ENCODE results near the gene CYP3A5. TPM values are rescaled to one million over a fixed set of nuclear protein-coding genes. Genes with fewer than 3 reads are reported as not detected.
A peak's percentile ranks its signal among the peaks of the same experiment; 100 is the strongest.

The CYP3A5 gene
- total and polyA plus RNA-seq, 2 of the 13 experiments (the other 11 are each of a cell fraction or from before 2014, with no cell fraction given): 5.7 to 9.3 TPM

DNA sequence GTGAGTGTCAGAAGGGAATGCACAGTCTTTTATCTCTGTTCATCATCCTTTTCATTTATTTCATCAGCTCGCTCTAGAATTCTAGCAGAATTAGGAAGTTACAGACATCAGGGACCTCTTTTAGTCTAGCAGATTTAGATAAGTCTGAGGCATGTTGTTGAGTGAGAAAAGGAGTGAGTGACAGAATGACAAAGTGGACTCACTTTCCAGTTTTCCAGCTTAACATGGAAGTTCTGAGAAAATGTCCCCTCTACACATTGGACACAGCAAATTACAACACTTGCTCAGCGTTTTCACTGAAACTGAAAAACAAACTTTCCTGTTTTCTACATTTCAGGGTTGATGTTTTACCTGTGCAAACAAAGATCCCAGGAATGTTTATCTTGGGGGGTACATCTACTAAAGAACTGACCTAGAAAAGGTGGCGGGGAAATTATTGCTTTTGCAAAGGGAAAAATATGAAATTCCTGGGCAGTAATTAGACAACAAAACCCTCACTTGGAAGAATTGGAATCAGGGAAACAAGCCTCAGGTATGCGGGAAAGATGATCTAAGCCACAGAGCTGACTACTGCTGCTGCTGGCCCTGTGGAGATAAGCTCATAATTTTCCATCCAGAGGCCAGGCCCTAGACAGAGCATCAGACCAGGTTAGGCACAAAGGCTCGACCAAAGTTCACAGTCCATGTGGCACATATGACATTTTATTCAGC is 14.6 kb upstream of the CYP3A5 start (continued):
- no peak for TF ChIP-seq EZH2 (conservative IDR thresholded peaks at IDR 0.05; ENCODE audit: low read depth, low read length)
- no peak for TF ChIP-seq ZNF766 (CRISPR knock-in tag; IDR thresholded peaks at IDR 0.05; ENCODE audit: borderline replicate concordance)
- TF ChIP-seq HNRNPLL (IDR thresholded peaks at IDR 0.05; ENCODE audit: low read depth, low read length, poor library complexity, severe bottlenecking): no peak
- TF ChIP-seq FOXO1 (CRISPR knock-in tag; IDR thresholded peaks at IDR 0.05): peak; percentile 65; the same call in 1 of the 2 replicates
- no peak for TF ChIP-seq SMARCC2 (IDR thresholded peaks at IDR 0.05)
- peak; percentile 78; the same call in 1 of the 2 replicates for TF ChIP-seq SOX5 (CRISPR knock-in tag; IDR thresholded peaks at IDR 0.05; ENCODE audit: borderline replicate concordance)
- TF ChIP-seq, protein P1, sequence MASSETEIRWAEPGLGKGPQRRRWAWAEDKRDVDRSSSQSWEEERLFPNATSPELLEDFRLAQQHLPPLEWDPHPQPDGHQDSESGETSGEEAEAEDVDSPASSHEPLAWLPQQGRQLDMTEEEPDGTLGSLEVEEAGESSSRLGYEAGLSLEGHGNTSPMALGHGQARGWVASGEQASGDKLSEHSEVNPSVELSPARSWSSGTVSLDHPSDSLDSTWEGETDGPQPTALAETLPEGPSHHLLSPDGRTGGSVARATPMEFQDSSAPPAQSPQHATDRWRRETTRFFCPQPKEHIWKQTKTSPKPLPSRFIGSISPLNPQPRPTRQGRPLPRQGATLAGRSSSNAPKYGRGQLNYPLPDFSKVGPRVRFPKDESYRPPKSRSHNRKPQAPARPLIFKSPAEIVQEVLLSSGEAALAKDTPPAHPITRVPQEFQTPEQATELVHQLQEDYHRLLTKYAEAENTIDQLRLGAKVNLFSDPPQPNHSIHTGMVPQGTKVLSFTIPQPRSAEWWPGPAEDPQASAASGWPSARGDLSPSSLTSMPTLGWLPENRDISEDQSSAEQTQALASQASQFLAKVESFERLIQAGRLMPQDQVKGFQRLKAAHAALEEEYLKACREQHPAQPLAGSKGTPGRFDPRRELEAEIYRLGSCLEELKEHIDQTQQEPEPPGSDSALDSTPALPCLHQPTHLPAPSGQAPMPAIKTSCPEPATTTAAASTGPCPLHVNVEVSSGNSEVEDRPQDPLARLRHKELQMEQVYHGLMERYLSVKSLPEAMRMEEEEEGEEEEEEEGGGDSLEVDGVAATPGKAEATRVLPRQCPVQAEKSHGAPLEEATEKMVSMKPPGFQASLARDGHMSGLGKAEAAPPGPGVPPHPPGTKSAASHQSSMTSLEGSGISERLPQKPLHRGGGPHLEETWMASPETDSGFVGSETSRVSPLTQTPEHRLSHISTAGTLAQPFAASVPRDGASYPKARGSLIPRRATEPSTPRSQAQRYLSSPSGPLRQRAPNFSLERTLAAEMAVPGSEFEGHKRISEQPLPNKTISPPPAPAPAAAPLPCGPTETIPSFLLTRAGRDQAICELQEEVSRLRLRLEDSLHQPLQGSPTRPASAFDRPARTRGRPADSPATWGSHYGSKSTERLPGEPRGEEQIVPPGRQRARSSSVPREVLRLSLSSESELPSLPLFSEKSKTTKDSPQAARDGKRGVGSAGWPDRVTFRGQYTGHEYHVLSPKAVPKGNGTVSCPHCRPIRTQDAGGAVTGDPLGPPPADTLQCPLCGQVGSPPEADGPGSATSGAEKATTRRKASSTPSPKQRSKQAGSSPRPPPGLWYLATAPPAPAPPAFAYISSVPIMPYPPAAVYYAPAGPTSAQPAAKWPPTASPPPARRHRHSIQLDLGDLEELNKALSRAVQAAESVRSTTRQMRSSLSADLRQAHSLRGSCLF (CRISPR knock-in tag; IDR thresholded peaks at IDR 0.05; ENCODE audit: borderline replicate concordance): no peak
- no peak for TF ChIP-seq EED (CRISPR knock-in tag; IDR thresholded peaks at IDR 0.05)
- TF ChIP-seq, protein P2, sequence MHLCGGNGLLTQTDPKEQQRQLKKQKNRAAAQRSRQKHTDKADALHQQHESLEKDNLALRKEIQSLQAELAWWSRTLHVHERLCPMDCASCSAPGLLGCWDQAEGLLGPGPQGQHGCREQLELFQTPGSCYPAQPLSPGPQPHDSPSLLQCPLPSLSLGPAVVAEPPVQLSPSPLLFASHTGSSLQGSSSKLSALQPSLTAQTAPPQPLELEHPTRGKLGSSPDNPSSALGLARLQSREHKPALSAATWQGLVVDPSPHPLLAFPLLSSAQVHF (CRISPR knock-in tag; IDR thresholded peaks at IDR 0.05): no peak
- 0 out of 2 replicates have a peak, but pooled peaks have one; percentile 35 for TF ChIP-seq FOXK1 (CRISPR knock-in tag; IDR thresholded peaks at IDR 0.05; ENCODE audit: borderline replicate concordance, low read depth)
- TF ChIP-seq, protein P3, sequence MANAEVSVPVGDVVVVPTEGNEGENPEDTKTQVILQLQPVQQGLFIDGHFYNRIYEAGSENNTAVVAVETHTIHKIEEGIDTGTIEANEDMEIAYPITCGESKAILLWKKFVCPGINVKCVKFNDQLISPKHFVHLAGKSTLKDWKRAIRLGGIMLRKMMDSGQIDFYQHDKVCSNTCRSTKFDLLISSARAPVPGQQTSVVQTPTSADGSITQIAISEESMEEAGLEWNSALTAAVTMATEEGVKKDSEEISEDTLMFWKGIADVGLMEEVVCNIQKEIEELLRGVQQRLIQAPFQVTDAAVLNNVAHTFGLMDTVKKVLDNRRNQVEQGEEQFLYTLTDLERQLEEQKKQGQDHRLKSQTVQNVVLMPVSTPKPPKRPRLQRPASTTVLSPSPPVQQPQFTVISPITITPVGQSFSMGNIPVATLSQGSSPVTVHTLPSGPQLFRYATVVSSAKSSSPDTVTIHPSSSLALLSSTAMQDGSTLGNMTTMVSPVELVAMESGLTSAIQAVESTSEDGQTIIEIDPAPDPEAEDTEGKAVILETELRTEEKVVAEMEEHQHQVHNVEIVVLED (CRISPR knock-in tag; IDR thresholded peaks at IDR 0.05; ENCODE audit: borderline replicate concordance): no peak
- TF ChIP-seq, protein P4, sequence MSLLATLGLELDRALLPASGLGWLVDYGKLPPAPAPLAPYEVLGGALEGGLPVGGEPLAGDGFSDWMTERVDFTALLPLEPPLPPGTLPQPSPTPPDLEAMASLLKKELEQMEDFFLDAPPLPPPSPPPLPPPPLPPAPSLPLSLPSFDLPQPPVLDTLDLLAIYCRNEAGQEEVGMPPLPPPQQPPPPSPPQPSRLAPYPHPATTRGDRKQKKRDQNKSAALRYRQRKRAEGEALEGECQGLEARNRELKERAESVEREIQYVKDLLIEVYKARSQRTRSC (CRISPR knock-in tag; IDR thresholded peaks at IDR 0.05; ENCODE audit: low read depth): no peak
- no peak; the same call in 1 of the 2 replicates for TF ChIP-seq MTA1 (CRISPR knock-in tag; IDR thresholded peaks at IDR 0.05; ENCODE audit: borderline replicate concordance)
- TF ChIP-seq, protein P5, sequence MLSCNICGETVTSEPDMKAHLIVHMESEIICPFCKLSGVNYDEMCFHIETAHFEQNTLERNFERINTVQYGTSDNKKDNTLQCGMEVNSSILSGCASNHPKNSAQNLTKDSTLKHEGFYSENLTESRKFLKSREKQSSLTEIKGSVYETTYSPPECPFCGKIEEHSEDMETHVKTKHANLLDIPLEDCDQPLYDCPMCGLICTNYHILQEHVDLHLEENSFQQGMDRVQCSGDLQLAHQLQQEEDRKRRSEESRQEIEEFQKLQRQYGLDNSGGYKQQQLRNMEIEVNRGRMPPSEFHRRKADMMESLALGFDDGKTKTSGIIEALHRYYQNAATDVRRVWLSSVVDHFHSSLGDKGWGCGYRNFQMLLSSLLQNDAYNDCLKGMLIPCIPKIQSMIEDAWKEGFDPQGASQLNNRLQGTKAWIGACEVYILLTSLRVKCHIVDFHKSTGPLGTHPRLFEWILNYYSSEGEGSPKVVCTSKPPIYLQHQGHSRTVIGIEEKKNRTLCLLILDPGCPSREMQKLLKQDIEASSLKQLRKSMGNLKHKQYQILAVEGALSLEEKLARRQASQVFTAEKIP (CRISPR knock-in tag; IDR thresholded peaks at IDR 0.05; ENCODE audit: borderline replicate concordance): no peak
- TF ChIP-seq ZNF230 (CRISPR knock-in tag; IDR thresholded peaks at IDR 0.05): no peak
- no peak for TF ChIP-seq MAF1 (CRISPR knock-in tag; IDR thresholded peaks at IDR 0.05; ENCODE audit: borderline replicate concordance)
- TF ChIP-seq ZNF337 (CRISPR knock-in tag; IDR thresholded peaks at IDR 0.05; ENCODE audit: borderline replicate concordance, low read depth): no peak
- TF ChIP-seq ZNF468 (CRISPR knock-in tag; IDR thresholded peaks at IDR 0.05): no peak
- no peak for TF ChIP-seq SMAD1 (CRISPR knock-in tag; IDR thresholded peaks at IDR 0.05; ENCODE audit: borderline replicate concordance, low read depth)

Data from HepG2 (cell line).